ENCODE data around the gene EXOC4.
"Not testable (repeated sequence)": the region's sequence is repeated elsewhere in the genome, so short reads cannot be mapped to it uniquely, and the experiment has no call there.

Gene EXOC4

DNA sequence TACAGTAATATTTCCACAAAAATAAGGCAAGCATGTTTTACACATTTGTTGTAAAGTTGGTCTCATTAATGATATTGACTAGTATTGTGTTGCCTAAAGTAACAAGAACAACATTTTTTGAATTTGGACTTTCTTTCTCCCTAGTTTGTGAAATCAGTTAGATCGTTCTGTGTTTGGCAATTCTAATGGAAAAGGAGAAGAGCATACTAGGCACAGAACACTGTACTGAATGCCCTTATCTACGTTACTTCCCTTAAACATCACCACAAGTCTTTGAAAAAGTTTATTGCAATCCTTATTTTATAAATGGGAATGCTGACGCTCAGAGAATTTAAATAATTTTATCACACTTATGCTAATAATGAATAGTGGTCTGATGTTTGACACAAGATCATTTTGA, 372.2 kb downstream of the EXOC4 start:
- DNase-seq (ENCODE audit: low spot score), result no peak

GRCh38 chr7:133629701-133630100, 376.8 kb downstream of the EXOC4 start:
- no peak for DNase-seq (ENCODE audit: low spot score)

DNA sequence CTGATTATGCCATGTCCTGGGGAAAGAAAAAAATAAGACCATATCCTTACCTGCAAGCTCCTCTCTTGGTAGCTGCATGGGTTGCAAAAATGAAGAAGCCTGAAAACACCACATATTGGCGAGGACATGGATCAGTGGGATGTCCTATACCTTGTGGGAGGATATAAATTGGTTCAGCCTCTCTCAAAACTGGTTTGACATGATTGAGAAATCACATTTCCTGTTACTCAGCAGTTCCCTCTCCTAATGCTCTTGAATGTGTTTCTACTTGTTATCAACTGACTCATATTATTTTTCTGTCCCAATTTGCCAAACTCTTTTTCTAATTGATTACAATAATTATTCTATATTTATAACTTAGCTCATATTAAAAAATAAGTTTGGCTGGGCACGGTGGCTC, 380.2 kb downstream of the EXOC4 start:
- DNase-seq (ENCODE audit: low spot score), result no peak

DNA sequence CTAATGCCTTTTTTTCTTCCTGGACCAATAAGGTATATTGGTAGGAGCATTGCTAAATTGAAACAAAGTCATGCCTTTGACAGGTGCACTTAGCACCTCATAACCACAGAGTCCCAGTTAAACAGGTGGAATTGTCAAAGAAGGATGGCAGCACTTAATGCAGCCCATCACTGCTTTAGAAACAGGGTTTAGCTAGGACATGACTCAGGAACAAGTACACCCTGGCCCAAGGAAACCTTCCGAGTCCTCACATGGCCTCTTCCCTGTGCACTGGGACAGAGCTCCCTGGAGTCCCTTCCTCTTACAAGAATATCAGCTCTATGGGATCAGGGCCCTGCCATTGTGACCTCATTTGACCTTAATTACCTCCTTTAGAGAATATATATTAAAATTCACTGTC, 382.7 kb downstream of the EXOC4 start:
- no peak for DNase-seq (ENCODE audit: low spot score)

GRCh38 chr7:133638857-133639256, 386.0 kb downstream of the EXOC4 start:
- no peak for DNase-seq (ENCODE audit: low spot score)

GRCh38 chr7:133641436-133641835, 388.6 kb downstream of the EXOC4 start:
- DNase-seq (ENCODE audit: low spot score), result no peak

- DNase-seq (ENCODE audit: low spot score), result no peak
Observed at GRCh38 chr7:133642907-133643306, 390.0 kb downstream of the EXOC4 start.

GRCh38 chr7:133643652-133644051, 390.8 kb downstream of the EXOC4 start:
- not testable (repeated sequence) for DNase-seq (ENCODE audit: low spot score)

DNA sequence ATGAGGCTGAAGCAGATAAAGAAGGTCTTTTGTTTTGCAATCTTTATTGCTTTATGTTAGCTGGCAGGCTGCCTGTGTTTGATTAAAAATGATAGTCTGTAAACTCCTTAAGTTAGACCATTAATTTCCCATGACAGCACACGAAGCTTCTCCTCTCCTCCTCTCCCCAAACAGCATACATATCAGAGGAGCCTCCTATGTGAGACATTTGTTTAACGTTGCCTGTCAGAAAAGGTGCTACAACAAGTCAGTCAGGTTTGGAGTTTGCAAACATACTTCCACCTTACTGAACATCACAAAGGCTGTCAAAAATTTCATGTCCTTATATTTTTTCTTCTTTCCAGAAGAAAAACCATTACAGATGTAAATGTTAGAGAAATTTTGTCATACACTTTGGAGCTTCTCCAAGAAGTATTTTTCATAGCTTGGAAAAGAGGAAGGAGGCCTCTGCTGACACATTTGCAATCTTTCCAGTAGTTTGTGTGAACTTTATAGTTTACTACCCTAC, 393.1 kb downstream of the EXOC4 start:
- DNase-seq (ENCODE audit: low spot score), result no peak

DNA sequence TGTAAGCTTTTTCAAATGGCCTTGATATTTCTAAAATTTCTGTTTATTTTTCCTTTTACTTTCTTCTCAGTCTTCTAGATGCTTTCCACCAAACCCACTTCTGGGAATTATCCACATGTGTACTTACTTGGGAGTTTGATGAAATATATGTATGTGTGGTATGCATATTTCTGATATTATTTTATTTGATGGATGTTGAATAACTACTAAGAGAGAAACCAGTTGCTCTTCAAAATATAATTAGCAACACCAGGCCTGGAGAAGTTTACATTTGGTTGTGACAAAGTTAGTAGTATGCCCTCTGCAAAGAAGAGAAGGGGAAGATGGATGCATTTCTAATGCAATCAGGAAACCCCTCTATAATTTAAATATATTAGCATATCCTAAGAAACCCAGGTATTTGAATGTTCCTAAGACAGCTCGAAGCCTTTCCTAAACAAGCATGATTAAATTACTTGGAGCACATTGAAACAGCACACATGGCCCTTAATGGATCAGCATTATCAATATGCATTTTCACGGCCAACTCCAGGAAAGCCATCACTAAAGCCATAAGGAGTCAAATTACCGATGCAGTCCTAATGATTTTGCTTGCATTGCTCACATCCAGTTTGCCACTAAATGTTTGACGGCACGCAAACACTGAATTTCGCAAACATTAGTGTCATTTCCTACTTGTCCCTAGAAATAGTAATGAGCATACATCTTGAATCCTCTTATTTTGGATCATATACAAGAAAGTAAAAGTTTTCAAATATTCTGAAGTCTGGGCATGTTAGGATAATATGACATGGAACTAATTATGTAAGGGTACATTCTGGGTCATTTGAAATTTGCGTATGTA, 393.8 kb downstream of the EXOC4 start:
- DNase-seq (ENCODE audit: low spot score), result no peak

- DNase-seq (ENCODE audit: low spot score), result no peak
Observed at GRCh38 chr7:133649593-133649992, 396.7 kb downstream of the EXOC4 start.

DNA sequence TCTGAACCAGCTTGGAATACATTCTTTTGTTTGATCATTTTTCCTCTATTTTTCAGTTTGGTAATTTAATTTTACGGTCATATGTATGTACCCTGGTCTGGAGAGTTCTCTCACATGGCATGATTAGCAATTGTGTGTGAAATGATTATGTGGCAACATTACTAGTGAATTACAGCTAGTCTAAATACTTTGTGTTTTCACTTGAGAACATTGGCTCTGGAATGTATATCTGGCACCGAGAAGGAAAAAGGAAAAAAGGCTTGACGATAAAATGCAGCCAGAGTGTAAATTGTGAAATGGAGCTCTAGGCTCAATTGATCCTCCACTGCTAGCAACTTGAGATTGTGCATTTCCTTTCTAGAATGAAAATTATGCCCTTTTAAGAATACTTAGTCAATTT, 397.2 kb downstream of the EXOC4 start:
- DNase-seq (ENCODE audit: low spot score), result no peak

DNA sequence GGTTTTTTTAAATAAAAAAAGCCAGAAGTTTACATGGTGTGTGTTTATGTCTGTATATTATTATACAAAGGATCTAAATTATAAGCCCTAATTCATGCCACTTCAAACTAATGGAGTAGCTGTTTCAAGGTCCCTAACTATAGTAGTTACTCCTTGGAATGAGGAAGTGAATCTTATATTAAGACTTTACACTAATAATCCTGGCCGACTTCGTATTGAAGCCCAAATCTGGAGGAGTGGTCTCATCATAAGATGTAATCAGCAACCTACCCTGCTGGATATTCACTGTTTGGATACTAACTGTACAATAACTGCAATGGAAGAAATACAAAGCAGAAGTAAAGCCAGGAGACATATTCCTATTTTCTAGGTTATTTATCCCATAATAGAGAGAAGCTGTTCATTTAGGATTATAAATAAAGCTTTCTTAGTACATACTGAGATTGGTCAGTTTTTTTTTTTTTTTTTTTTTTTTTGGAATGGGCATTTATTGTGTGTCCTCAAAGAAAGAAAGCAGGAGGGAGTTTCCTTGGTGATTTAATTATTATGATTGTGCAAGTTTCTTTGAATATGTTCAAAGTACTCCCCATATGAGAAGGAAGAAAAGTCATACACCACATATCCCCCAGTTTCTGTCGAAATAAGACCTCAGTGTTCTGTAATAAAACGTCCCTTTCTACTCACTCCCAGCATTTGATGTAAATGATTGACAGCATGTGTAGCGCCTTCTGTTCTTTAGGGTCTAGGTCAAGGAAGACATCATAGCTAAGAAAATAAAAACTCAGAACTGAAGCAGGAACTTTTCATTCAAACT, 397.8 kb downstream of the EXOC4 start:
- DNase-seq (ENCODE audit: low spot score), result no peak

DNA sequence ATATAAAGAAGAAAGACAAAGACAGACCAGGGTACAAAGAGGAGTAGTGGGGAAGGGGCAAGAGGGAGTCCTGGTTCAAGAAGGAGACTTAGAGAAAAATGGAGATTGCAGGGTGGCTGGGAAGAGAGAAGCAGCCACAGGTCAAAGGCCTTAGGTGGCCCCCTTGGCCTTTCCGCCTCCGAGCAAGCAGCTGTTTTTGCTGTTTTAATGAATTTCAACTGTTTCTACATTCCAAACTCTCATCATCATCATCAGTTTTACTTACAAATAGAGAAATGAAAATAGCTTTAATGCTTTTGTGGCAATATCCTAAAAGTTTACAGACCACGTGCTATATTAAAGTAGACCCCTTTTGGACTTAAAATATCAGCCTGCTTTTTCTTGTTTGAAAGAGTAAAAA, 399.7 kb downstream of the EXOC4 start:
- no peak for DNase-seq (ENCODE audit: low spot score)

DNA sequence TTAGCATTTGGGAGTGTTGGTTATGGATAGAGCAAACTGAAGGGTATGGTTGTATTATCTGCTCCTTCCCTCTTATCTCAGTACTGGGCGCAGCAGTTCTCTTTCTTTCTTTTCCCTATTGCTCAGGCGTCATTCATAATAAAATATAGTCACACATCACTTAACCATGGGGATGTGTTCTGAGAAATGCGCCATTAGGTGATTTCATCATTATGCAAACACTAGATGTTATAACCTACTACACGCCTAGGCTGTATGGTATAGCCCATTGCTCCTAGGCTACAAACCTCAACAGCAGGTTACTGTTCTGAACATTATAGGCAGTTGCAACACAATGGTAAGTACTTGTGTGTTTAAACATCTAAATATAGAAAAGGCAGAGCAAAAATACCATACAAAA, 401.7 kb downstream of the EXOC4 start:
- DNase-seq (ENCODE audit: low spot score), result no peak

DNA sequence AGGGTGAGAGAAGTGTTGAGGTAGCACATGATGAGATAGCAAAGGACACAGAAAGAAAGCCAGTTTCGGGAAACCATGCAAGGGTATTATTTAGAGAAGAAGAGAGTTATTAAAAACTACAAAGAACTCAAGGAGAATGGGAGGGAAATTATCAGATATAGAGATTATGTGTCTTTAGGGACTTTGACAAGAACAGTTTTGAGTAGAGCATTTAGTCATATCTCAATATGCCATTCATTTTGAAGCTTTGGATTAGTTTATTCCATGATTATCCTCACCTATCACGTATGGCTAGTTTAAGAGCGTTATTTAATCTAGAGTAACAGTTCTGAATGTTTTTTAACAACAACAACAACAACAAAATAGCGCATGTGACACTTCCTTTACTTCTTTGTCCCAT, 409.4 kb downstream of the EXOC4 start:
- DNase-seq (ENCODE audit: low spot score), result no peak

- DNase-seq (ENCODE audit: low spot score), result no peak
Observed at GRCh38 chr7:133662830-133663229, 410.0 kb downstream of the EXOC4 start.

GRCh38 chr7:133664528-133664927, 411.6 kb downstream of the EXOC4 start:
- DNase-seq (ENCODE audit: low spot score), result no peak

DNA sequence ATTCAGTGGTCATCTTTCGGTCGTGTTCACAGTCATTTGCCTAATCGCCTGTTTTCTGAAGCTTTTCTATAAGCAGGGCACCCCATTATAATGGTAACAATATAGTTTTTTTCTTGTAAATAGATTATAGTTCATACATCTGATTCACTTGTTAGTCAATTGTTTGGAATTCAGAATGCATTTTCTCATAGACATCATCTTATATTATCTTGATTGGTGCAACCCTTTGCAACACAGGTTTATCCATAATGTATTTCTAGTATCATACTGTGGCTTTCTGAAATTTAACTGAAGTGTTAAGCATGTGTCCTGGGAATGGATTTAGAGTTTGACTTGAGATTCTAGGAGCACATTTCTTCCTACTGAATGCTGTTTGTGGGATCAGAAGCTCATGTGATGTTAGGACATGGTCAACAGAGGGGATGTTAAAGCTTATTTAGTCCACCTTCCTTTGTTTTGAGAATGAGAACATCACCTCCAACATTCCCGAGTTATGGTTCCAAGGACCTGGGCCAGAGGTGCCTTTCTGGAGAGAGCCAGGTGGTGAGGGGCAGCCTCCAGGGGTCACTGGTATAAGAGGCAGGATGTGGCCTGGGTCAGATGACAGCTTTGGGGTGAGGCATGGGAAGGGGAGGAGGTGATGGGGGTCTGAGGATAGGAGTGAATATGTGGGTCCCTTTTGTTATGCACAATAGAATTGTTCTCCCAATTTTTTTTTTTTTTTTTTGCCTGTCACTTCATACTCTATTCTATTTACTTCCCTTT, 415.6 kb downstream of the EXOC4 start:
- DNase-seq (ENCODE audit: low spot score), result no peak

DNA sequence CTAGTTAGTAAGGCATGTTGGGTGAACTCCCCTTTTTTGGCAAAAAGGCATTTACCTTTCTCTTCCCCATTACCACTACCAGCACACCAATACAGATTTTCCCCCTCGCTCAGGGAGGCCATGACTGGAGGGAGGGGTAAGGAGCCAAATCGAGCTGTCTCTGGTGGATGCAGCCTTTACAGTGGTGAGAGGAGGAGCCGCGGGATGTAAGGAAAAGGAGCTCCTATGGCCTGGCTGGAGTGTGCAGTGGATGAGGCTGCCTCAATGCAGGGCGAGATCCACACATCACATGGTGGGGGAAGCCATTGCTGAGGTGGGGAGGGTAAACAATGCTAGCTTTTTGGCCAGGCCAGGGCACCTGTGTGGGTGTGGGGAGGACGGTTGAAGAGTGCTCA, 416.2 kb downstream of the EXOC4 start:
- no peak for DNase-seq (ENCODE audit: low spot score)

DNA sequence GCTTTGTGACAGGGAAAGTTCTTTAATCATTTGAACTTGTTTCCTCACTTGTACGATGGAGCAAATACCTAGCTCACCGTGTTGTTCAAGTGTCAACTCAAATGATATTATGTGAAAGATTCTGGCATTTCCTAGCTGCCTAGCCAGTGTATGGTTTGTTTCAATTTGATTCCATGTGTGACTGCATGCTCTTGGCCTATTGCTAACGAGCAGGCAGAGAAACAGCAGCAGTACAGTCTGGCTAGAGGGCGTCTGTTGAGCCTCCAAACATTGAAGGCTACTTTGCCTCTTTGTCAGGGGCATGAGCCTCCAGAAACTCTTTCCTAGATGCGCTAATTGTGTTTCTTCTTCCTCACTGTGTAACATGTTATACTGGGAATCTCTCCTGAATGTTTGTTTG, 417.4 kb downstream of the EXOC4 start:
- DNase-seq (ENCODE audit: low spot score), result no peak

DNA sequence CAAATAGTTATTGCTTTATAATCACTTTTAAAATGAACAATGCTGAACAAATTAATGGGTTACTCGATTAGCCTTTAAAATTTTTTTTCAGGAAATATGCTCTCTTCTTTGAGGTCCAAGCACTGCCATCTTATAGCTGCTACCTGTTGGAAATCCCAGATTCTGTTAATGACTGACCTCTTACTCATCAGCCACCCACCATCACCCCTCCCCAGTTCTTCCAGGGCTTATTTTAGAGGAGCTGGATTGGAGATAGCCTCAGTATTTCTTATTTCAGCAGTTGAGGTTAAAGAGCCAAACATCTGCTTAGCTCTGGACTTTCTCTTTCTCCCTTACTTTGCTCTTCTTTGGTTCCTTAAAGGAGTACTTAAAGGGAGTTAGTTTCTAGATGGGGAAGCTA, 420.0 kb downstream of the EXOC4 start:
- no peak for DNase-seq (ENCODE audit: low spot score)
